ENCODE data around the gene IGDCC3. TPM values are rescaled to one million over a fixed set of nuclear protein-coding genes. Genes with fewer than 3 reads are reported as not detected.

IGDCC3 gene
- total RNA-seq, 4 donors from 2014 or later = 0.13 TPM; not detected in 3

- Histone ChIP-seq H3K4me3 (no peak overlapping the region), H3K36me3 (no peaks in the 10 kb centered on the region), H3K4me1 (no peaks in the 10 kb centered on the region), H3K27ac (no peak overlapping the region), H3K9me3 (peaks cover 0 to under 1% (median 0%) of the 10 kb centered on the region in 3 donors), H3K27me3 (no peaks in the 10 kb centered on the region)
- ATAC-seq = no peak
- TF ChIP-seq CTCF (IDR thresholded peaks at IDR 0.05) = no peak
- TF ChIP-seq EP300 (IDR thresholded peaks at IDR 0.05) = no peak
- no peak for TF ChIP-seq POLR2AphosphoS5 (IDR thresholded peaks at IDR 0.05)
- no peak for TF ChIP-seq POLR2A (IDR thresholded peaks at IDR 0.05)
- 40 to 75% methylated on average over 3 of the region's 6 CpGs for WGBS, 2 donors (ENCODE audit: low coverage in 1 of 2)
Observed at GRCh38 chr15:65346856-65347598, 30.8 kb downstream of the IGDCC3 start.

DNA sequence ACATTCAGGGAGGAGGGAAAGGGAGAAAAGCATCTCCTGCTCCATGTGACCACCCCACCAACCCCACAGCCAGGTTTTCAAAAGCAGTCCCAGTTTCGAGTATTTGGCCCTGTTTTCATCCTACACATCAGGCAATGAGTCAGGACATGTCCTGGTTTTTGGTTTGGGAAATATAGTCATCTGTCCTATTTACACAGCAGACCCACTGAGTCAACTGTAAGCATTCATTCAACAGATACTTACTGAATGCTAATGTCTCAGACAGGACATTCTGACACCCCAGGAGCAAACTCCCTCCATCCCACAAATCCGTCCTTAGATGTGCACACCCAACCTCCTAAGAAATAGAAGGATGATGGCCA, 32.9 kb downstream of the IGDCC3 start:
- no peaks in the 10 kb centered on the region for H3K9me3 ChIP-seq
- no peaks in the 10 kb centered on the region for H3K4me1 ChIP-seq
- peaks cover 2% of the 10 kb centered on the region for H3K27me3 ChIP-seq
- WGBS, 2 donors (ENCODE audit: low coverage in 1 of 2) = 57 to 92% methylated on average over 2 of the region's 2 CpGs
- no peak overlapping the region for H3K4me3 ChIP-seq
- no peaks in the 10 kb centered on the region for H3K36me3 ChIP-seq
- TF ChIP-seq EP300 (IDR thresholded peaks at IDR 0.05) (no peak), POLR2A (IDR thresholded peaks at IDR 0.05) (no peak), POLR2AphosphoS5 (IDR thresholded peaks at IDR 0.05) (no peak), CTCF (IDR thresholded peaks at IDR 0.05) (no peak)
- H3K27ac ChIP-seq = no peak overlapping the region
- no peak for ATAC-seq

DNA sequence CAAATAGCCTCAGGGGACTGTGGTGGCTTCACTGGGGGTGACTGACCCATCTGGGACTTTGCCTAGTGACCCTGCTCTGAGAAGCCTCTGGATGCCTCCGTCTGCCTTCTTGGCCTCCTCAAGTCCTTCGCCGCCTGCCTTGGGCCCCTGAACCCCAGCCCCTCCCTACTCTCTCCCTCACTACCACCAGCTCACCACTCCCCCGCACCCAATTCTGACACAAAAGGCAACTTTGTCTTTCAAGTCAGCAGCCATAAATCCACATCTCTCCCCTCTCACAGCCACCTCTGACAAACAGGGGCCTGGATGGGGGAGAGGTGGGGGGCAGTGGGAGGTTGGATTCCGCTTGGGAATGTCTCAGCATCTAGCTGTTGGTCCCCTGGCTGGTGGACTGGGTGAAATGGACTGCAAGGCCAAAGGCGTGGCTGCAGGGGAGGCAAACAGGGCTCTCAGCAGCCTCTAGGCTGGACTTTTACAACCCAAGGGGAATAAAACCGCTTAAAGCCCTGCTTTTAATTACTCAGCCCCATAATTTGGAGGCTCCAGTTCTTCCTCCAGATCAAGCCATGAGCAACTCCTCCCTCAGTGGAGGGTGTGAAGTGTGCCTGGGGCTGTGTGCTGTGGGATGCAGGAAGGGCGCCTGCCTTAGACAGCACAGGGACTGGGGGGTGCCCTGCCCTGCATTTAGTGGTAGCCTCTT, 33.4 kb downstream of the IGDCC3 start:
- Histone ChIP-seq H3K36me3 (no peaks in the 10 kb centered on the region), H3K4me3 (no peak overlapping the region), H3K27me3 (peaks cover 4% of the 10 kb centered on the region), H3K9me3 (no peaks in the 10 kb centered on the region), H3K27ac (no peak overlapping the region), H3K4me1 (no peaks in the 10 kb centered on the region)
- TF ChIP-seq POLR2A (IDR thresholded peaks at IDR 0.05) = no peak
- WGBS, 2 donors (ENCODE audit: low coverage in 1 of 2) = 54% methylated on average over 3 of the region's 8 CpGs; no CpG with 5 or more reads in 1 of the 2 donors
- no peak for ATAC-seq

DNA sequence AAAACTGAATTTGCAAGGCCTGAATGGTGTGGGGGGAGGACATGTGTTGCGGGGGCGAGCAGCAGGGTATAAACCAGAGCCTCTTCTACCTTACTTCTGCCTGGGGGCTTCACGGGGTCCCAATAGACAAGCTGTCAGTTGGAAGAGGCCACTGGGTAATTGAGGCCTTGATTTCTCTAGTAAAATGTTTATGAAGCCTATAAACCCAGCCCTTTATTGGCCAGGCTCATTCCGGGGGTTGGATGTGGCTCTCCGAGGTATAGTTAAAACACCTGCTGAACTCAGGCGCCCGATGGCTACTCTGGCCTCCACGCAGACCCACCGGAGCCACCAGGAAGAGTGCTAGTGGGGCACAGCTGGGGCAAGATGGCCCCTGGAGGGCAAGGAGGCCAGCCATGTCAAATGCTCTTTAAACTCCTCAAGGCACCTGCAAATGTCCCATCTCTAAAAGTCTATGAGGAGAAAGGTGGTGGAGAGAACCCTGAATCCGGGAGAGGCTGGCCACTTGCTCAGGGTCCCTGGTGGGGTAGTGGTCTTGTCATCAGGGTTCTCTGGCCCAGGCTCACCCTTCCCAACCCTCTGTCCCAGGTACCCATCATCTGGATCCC, 34.3 kb downstream of the IGDCC3 start:
- TF ChIP-seq CTCF (IDR thresholded peaks at IDR 0.05) (no peak), EP300 (IDR thresholded peaks at IDR 0.05) (no peak), POLR2AphosphoS5 (IDR thresholded peaks at IDR 0.05) (no peak), POLR2A (IDR thresholded peaks at IDR 0.05) (no peak)
- ATAC-seq = no peak
- 74 to 100% methylated on average over 3 to 7 of the region's 10 CpGs for WGBS, 2 donors (ENCODE audit: low coverage in 1 of 2)

DNA sequence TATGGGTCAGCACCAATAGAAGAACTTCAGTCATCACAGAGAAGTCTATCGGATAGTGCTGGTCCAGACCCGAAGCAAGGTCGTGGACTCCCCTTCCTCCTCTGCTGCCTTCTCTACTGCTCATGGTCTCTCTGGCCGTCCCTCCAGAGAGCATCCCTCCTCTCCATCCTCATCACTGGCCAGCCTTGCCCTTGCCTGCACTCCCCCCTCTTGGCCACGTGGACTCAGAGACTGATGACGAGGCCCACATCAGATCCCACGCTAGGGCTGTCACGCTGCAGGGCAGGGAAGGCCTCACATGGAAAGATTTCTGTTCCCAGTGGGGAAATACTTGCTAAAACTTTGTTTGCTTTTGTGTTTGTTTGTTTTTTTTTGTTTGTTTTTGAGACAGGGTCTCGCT, 35.3 kb downstream of the IGDCC3 start:
- Histone ChIP-seq H3K27me3 (peaks cover 13% of the 10 kb centered on the region), H3K4me1 (no peaks in the 10 kb centered on the region), H3K27ac (no peak overlapping the region), H3K4me3 (no peak overlapping the region), H3K9me3 (no peaks in the 10 kb centered on the region), H3K36me3 (no peaks in the 10 kb centered on the region)
- TF ChIP-seq EP300 (IDR thresholded peaks at IDR 0.05) = no peak
- TF ChIP-seq POLR2AphosphoS5 (IDR thresholded peaks at IDR 0.05) = no peak
- no peak for TF ChIP-seq CTCF (IDR thresholded peaks at IDR 0.05)
- TF ChIP-seq POLR2A (IDR thresholded peaks at IDR 0.05) = no peak
- 95 to 97% methylated on average over 5 to 6 of the region's 9 CpGs for WGBS, 2 donors (ENCODE audit: low coverage in 1 of 2)
- no peak for ATAC-seq

More for the DNA sequence above, 34.3 kb downstream of the IGDCC3 start:
- no peaks in the 10 kb centered on the region for H3K36me3 ChIP-seq
- peaks cover 4% of the 10 kb centered on the region for H3K27me3 ChIP-seq
- H3K9me3 ChIP-seq = no peaks in the 10 kb centered on the region
- H3K27ac ChIP-seq = no peak overlapping the region
- no peak overlapping the region for H3K4me3 ChIP-seq
- no peaks in the 10 kb centered on the region for H3K4me1 ChIP-seq
